Liver (tissue), 3 donors: ENCODE measurements around the gene SCN1B.
A peak's percentile ranks its signal among the peaks of the same experiment; 100 is the strongest.

Experiments
- CTCF ChIP-seq: fragments of 150-350 bp; IDR thresholded peaks from 2 replicates; pipeline ENCODE4 v1.5.1; 2017; ENCODE audit warnings: improper control_type of control experiment, low read depth, low read length; ENCODE audit not compliant: missing input control
- HNF4G ChIP-seq: IDR thresholded peaks from 2 replicates; pipeline ENCODE4 v1.6.1; 2016; ENCODE audit warnings: antibody characterized with exemption
- MAX ChIP-seq: IDR thresholded peaks from 2 replicates; pipeline ENCODE4 v1.6.1; 2016; ENCODE audit warnings: antibody characterized with exemption
- RAD21 ChIP-seq, 2 donors: IDR thresholded peaks; 2 replicates each; pipeline ENCODE4 v1.6.1; 2016; ENCODE audit warnings: antibody characterized with exemption in 2 of 2, mild to moderate bottlenecking in 2 of 2
- REST ChIP-seq: IDR thresholded peaks from 2 replicates; pipeline ENCODE4 v1.6.1; 2016; ENCODE audit warnings: antibody characterized with exemption, mild to moderate bottlenecking
- SP1 ChIP-seq: IDR thresholded peaks from 2 replicates; pipeline ENCODE4 v1.6.1; 2018; ENCODE audit warnings: antibody characterized with exemption, mild to moderate bottlenecking
- TAF1 ChIP-seq: conservative IDR thresholded peaks from 2 replicates; pipeline ENCODE4 v1.6.1; 2016; ENCODE audit warnings: antibody characterized with exemption, mild to moderate bottlenecking
- YY1 ChIP-seq: IDR thresholded peaks from 2 replicates; pipeline ENCODE4 v1.6.1; 2016; ENCODE audit warnings: antibody characterized with exemption, mild to moderate bottlenecking
- ZBTB33 ChIP-seq: IDR thresholded peaks from 2 replicates; pipeline ENCODE4 v1.6.1; 2016; ENCODE audit warnings: antibody characterized with exemption
- donor health status: healthy.
- donor health status: healthy.

- peak; percentile 99 for TF ChIP-seq CTCF
- no peak for TF ChIP-seq MAX
- no peak for TF ChIP-seq SP1
- peak; percentile 96 to 97 for TF ChIP-seq RAD21 (IDR thresholded peaks at IDR 0.05)
- no peak for TF ChIP-seq YY1
- no peak for TF ChIP-seq TAF1
- TF ChIP-seq ZBTB33 = no peak
- no peak for TF ChIP-seq HNF4G
- no peak for TF ChIP-seq REST
Observed at GRCh38 chr19:35013041-35013819, 17.0 kb upstream of the SCN1B start.
